Osteocyte (in vitro differentiated cells): ENCODE data around the gene MGLL. TPM values are rescaled to one million over a fixed set of nuclear protein-coding genes. Genes with fewer than 3 reads are reported as not detected.
A peak's percentile ranks its signal among the peaks of the same experiment; 100 is the strongest.

Experiments
- DNase-seq: peaks from one replicate; pipeline ENCODE4 v3.0.0; 2021; ENCODE audit warnings: mixed read lengths; ENCODE audit not compliant: unreplicated experiment; ENCODE audit errors: extremely low spot score
- H3K27ac Mint-ChIP-seq: one replicate; pipeline ENCODE4 v1.8.0; 2021; ENCODE audit warnings: mild to moderate bottlenecking, mixed read lengths; ENCODE audit not compliant: unreplicated experiment
- H3K27me3 Mint-ChIP-seq: one replicate; pipeline ENCODE4 v1.8.0; 2021; ENCODE audit warnings: mixed read lengths; ENCODE audit not compliant: unreplicated experiment
- H3K36me3 Mint-ChIP-seq: one replicate; pipeline ENCODE4 v1.8.0; 2021; ENCODE audit warnings: mixed read lengths; ENCODE audit not compliant: unreplicated experiment
- H3K4me1 Mint-ChIP-seq: one replicate; pipeline ENCODE4 v1.8.0; 2021; ENCODE audit warnings: mixed read lengths; ENCODE audit not compliant: unreplicated experiment
- H3K4me3 Mint-ChIP-seq: one replicate; pipeline ENCODE4 v1.8.0; 2021; ENCODE audit warnings: mild to moderate bottlenecking, moderate library complexity, mixed read lengths; ENCODE audit not compliant: unreplicated experiment
- H3K9me3 Mint-ChIP-seq: one replicate; pipeline ENCODE4 v1.8.0; 2021; ENCODE audit warnings: mixed read lengths; ENCODE audit not compliant: unreplicated experiment
- CTCF ChIP-seq: fragments of 200-600 bp; sonication (generic); IDR thresholded peaks from 2 replicates; pipeline ENCODE4 v1.5.0; 2021; ENCODE audit warnings: antibody characterized with exemption, mild to moderate bottlenecking, moderate library complexity
- total RNA-seq: library from RNA; stranded (reverse); gene quantifications from 2 replicates; pipeline ENCODE4 v1.2.1, GENCODE V29; 2021

The MGLL gene
- total RNA-seq, 1 donor from 2014 or later = 112 TPM

- no peak for DNase-seq
- no peak for TF ChIP-seq CTCF
- H3K4me3 Mint-ChIP-seq = no peak overlapping the region
- H3K4me1 Mint-ChIP-seq = peaks cover 10% of the 10 kb centered on the region
- H3K27me3 Mint-ChIP-seq = no peaks in the 10 kb centered on the region
- H3K9me3 Mint-ChIP-seq = peaks cover 40% of the 10 kb centered on the region
- no peak overlapping the region for H3K27ac Mint-ChIP-seq
- H3K36me3 Mint-ChIP-seq = peaks cover 11% of the 10 kb centered on the region
Measured at GRCh38 chr3:127829537-127829936, 7.2 kb upstream of the MGLL start.

GRCh38 chr3:127827808-127828207 lies 5.5 kb upstream of the MGLL start:
- Mint-ChIP-seq H3K36me3 (peaks cover 11% of the 10 kb centered on the region), H3K9me3 (peaks cover 36% of the 10 kb centered on the region), H3K27ac (no peak overlapping the region), H3K27me3 (no peaks in the 10 kb centered on the region), H3K4me1 (peaks cover 14% of the 10 kb centered on the region), H3K4me3 (no peak overlapping the region)
- DNase-seq = no peak
- no peak for TF ChIP-seq CTCF

- TF ChIP-seq CTCF = peak; percentile 31
- no peak for DNase-seq
- no peak overlapping the region for H3K4me3 Mint-ChIP-seq
- H3K27ac Mint-ChIP-seq = no peak overlapping the region
- peaks cover 28% of the 10 kb centered on the region for H3K4me1 Mint-ChIP-seq
- H3K27me3 Mint-ChIP-seq = no peaks in the 10 kb centered on the region
- H3K9me3 Mint-ChIP-seq = peaks cover 32% of the 10 kb centered on the region
- peaks cover 11% of the 10 kb centered on the region for H3K36me3 Mint-ChIP-seq
Measured at GRCh38 chr3:127825756-127826155, 3.4 kb upstream of the MGLL start.

- no peak for TF ChIP-seq CTCF
- H3K4me1 Mint-ChIP-seq = peaks cover 43% of the 10 kb centered on the region
- H3K27me3 Mint-ChIP-seq = no peaks in the 10 kb centered on the region
- no peak for DNase-seq
- peaks cover 5% of the 10 kb centered on the region for H3K36me3 Mint-ChIP-seq
- peak overlapping the region; percentile 68 for H3K4me3 Mint-ChIP-seq
- no peak overlapping the region for H3K27ac Mint-ChIP-seq
- peaks cover 17% of the 10 kb centered on the region for H3K9me3 Mint-ChIP-seq
Measured at GRCh38 chr3:127824151-127824825, 2.0 kb upstream of the MGLL start.

GRCh38 chr3:127823426-127823857 lies 1.1 kb upstream of the MGLL start:
- no peaks in the 10 kb centered on the region for H3K27me3 Mint-ChIP-seq

More at GRCh38 chr3:127823426-127823857, 1.1 kb upstream of the MGLL start:
- peaks cover 10% of the 10 kb centered on the region for H3K9me3 Mint-ChIP-seq
- H3K27ac Mint-ChIP-seq = peak overlapping the region; percentile 46
- DNase-seq = no peak
- H3K4me3 Mint-ChIP-seq = peak overlapping the region; percentile 68
- H3K4me1 Mint-ChIP-seq = peaks cover 48% of the 10 kb centered on the region
- peaks cover 6% of the 10 kb centered on the region for H3K36me3 Mint-ChIP-seq
- TF ChIP-seq CTCF = peak; percentile 13
